ENCODE data around the gene CYP19A1.

Gene CYP19A1

GRCh38 chr15:51255533-51255932 lies 82.9 kb downstream of the CYP19A1 start:
- no peak for TF ChIP-seq REST (IDR thresholded peaks at IDR 0.05; ENCODE audit: insufficient replicate concordance, low read depth)

GRCh38 chr15:51253366-51253765 lies 85.0 kb downstream of the CYP19A1 start:
- no peak for DNase-seq (ENCODE audit: low read depth in 1 of 2, low spot score in 1 of 2)
- no peak overlapping the region for H3K4me3 ChIP-seq (replicated peaks; ENCODE audit: insufficient read depth, low read length)
- no peak overlapping the region for H3K27ac ChIP-seq (replicated peaks)
- TF ChIP-seq POLR2AphosphoS5 (IDR thresholded peaks at IDR 0.05; ENCODE audit: low read depth) (no peak), CTCF (IDR thresholded peaks at IDR 0.05; ENCODE audit: insufficient read depth, low read length) (no peak), GABPA (IDR thresholded peaks at IDR 0.05; ENCODE audit: low read depth) (no peak)
- H3K27me3 ChIP-seq (ENCODE audit: insufficient read depth, poor library complexity, severe bottlenecking), result no peaks in the 10 kb centered on the region

More at GRCh38 chr15:51255533-51255932, 82.9 kb downstream of the CYP19A1 start:
- Histone ChIP-seq H3K27me3 (ENCODE audit: insufficient read depth, poor library complexity, severe bottlenecking) (no peaks in the 10 kb centered on the region), H3K27ac (replicated peaks) (no peak overlapping the region), H3K4me3 (replicated peaks; ENCODE audit: insufficient read depth, low read length) (no peak overlapping the region)
- no peak for DNase-seq (ENCODE audit: low read depth in 1 of 2, low spot score in 1 of 2)

GRCh38 chr15:51252671-51253070 lies 85.7 kb downstream of the CYP19A1 start:
- Histone ChIP-seq H3K27ac (replicated peaks) (no peak overlapping the region), H3K4me3 (replicated peaks; ENCODE audit: insufficient read depth, low read length) (no peak overlapping the region), H3K27me3 (ENCODE audit: insufficient read depth, poor library complexity, severe bottlenecking) (no peaks in the 10 kb centered on the region)
- no peak for TF ChIP-seq GABPA (IDR thresholded peaks at IDR 0.05; ENCODE audit: low read depth)
- DNase-seq (ENCODE audit: low read depth in 1 of 2, low spot score in 1 of 2), result no peak

GRCh38 chr15:51251556-51251955 lies 86.8 kb downstream of the CYP19A1 start:
- Histone ChIP-seq H3K27me3 (ENCODE audit: insufficient read depth, poor library complexity, severe bottlenecking) (no peaks in the 10 kb centered on the region), H3K4me3 (replicated peaks; ENCODE audit: insufficient read depth, low read length) (no peak overlapping the region), H3K27ac (replicated peaks) (no peak overlapping the region)
- no peak for DNase-seq (ENCODE audit: low read depth in 1 of 2, low spot score in 1 of 2)
- TF ChIP-seq SPI1 (IDR thresholded peaks at IDR 0.05; ENCODE audit: borderline replicate concordance, low read depth), result no peak
- TF ChIP-seq GABPA (IDR thresholded peaks at IDR 0.05; ENCODE audit: low read depth), result no peak
- no peak for TF ChIP-seq REST (IDR thresholded peaks at IDR 0.05; ENCODE audit: insufficient replicate concordance, low read depth)
- TF ChIP-seq CTCF (IDR thresholded peaks at IDR 0.05; ENCODE audit: insufficient read depth, low read length), result no peak
- TF ChIP-seq POLR2AphosphoS5 (IDR thresholded peaks at IDR 0.05; ENCODE audit: low read depth), result no peak

GRCh38 chr15:51250217-51251011 lies 88.0 kb downstream of the CYP19A1 start:
- DNase-seq (ENCODE audit: low read depth in 1 of 2, low spot score in 1 of 2), result no peak
- TF ChIP-seq SPI1 (IDR thresholded peaks at IDR 0.05; ENCODE audit: borderline replicate concordance, low read depth), result no peak
- H3K4me3 ChIP-seq (replicated peaks; ENCODE audit: insufficient read depth, low read length), result no peak overlapping the region
- H3K27ac ChIP-seq (replicated peaks), result no peak overlapping the region
- no peaks in the 10 kb centered on the region for H3K27me3 ChIP-seq (ENCODE audit: insufficient read depth, poor library complexity, severe bottlenecking)

All from HL-60 (cell line).